Measurements from ENCODE around the gene STEAP3.

Gene STEAP3

DNA sequence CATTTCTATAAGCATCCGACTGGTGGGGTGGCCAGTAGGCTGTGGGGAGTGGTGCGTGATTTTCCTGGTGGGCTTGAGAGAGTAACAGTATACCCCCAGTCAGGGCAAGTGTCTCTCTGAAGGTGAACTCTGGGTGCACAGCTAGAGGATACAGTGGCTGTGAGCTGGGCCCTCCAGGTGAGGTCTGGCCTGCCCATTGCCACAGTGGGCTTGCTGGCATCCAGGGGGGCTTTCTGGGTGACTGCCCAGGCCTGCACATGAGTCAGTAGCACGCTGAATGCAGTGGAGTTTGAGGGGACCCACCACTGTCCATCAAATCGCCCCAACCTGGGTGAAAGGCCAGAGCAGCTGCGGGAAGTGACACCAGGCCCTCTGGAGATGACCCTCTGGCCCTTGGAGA is 4.5 kb downstream of the STEAP3 start:
- H3K4me1 Mint-ChIP-seq (ENCODE audit: low read depth), result no peaks in the 10 kb centered on the region
- no peak overlapping the region for H3K27ac Mint-ChIP-seq
- H3K4me3 Mint-ChIP-seq, result no peak overlapping the region
- no peaks in the 10 kb centered on the region for H3K9me3 Mint-ChIP-seq (ENCODE audit: low read depth)
- H3K27me3 Mint-ChIP-seq, result peaks cover 4% of the 10 kb centered on the region
- no peaks in the 10 kb centered on the region for H3K36me3 Mint-ChIP-seq

DNA sequence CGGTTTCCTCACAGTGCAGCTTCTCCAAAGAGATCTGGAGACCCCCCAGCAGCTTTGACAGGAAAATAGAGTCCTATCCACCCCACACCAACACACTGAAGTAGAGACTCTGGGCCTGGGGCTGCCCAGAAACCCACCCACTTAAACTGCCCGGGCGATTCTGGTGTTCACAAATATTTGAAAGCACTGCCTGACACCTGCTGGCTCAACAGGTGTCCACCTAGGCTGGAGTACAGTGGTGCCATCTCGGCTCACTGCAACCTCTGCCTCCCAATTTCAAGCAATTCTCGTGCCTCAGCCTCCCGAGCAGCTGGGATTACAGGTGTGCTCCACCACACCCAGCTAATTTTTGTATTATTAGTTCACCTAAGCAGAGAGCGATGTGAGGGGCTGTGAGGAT is 5.3 kb downstream of the STEAP3 start:
- no peaks in the 10 kb centered on the region for H3K4me1 Mint-ChIP-seq (ENCODE audit: low read depth)
- H3K27ac Mint-ChIP-seq, result no peak overlapping the region
- peaks cover 4% of the 10 kb centered on the region for H3K27me3 Mint-ChIP-seq
- H3K9me3 Mint-ChIP-seq (ENCODE audit: low read depth), result no peaks in the 10 kb centered on the region
- no peak overlapping the region for H3K4me3 Mint-ChIP-seq
- H3K36me3 Mint-ChIP-seq, result no peaks in the 10 kb centered on the region

DNA sequence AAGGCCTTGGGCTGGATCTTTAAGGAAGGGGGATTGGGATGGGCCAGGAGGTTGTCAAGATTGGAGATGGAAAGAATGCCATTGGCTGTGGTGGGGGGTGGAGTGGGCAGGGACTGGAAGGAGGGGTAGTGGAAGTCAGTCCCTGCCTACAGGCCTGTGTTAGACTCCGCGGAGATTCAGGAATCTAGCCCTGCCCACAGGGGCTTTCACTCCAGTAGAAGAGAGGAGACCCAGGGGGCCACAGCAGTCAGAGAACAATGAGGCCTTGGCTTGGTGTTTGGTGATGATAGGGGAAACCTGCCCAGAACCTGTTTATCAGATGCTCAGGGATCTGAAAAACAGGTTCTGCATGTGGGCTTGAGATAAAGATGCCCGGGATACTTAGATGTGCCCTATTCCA is 6.1 kb downstream of the STEAP3 start:
- Mint-ChIP-seq H3K36me3 (no peaks in the 10 kb centered on the region), H3K4me1 (ENCODE audit: low read depth) (no peaks in the 10 kb centered on the region), H3K27me3 (peaks cover 4% of the 10 kb centered on the region), H3K9me3 (ENCODE audit: low read depth) (no peaks in the 10 kb centered on the region), H3K27ac (no peak overlapping the region), H3K4me3 (no peak overlapping the region)

GRCh38 chr2:119230219-119231185 is 6.9 kb downstream of the STEAP3 start:
- Mint-ChIP-seq H3K4me1 (ENCODE audit: low read depth) (no peaks in the 10 kb centered on the region), H3K27ac (no peak overlapping the region), H3K4me3 (no peak overlapping the region), H3K36me3 (no peaks in the 10 kb centered on the region), H3K27me3 (no peaks in the 10 kb centered on the region), H3K9me3 (ENCODE audit: low read depth) (no peaks in the 10 kb centered on the region)

GRCh38 chr2:119231975-119232665 is 8.5 kb downstream of the STEAP3 start:
- Mint-ChIP-seq H3K27me3 (no peaks in the 10 kb centered on the region), H3K4me1 (ENCODE audit: low read depth) (no peaks in the 10 kb centered on the region), H3K9me3 (ENCODE audit: low read depth) (no peaks in the 10 kb centered on the region), H3K36me3 (no peaks in the 10 kb centered on the region), H3K4me3 (no peak overlapping the region), H3K27ac (no peak overlapping the region)

GRCh38 chr2:119232666-119232993 is 9.0 kb downstream of the STEAP3 start:
- Mint-ChIP-seq H3K27ac (no peak overlapping the region), H3K9me3 (ENCODE audit: low read depth) (no peaks in the 10 kb centered on the region), H3K4me3 (no peak overlapping the region), H3K27me3 (no peaks in the 10 kb centered on the region), H3K4me1 (ENCODE audit: low read depth) (no peaks in the 10 kb centered on the region), H3K36me3 (no peaks in the 10 kb centered on the region)

DNA sequence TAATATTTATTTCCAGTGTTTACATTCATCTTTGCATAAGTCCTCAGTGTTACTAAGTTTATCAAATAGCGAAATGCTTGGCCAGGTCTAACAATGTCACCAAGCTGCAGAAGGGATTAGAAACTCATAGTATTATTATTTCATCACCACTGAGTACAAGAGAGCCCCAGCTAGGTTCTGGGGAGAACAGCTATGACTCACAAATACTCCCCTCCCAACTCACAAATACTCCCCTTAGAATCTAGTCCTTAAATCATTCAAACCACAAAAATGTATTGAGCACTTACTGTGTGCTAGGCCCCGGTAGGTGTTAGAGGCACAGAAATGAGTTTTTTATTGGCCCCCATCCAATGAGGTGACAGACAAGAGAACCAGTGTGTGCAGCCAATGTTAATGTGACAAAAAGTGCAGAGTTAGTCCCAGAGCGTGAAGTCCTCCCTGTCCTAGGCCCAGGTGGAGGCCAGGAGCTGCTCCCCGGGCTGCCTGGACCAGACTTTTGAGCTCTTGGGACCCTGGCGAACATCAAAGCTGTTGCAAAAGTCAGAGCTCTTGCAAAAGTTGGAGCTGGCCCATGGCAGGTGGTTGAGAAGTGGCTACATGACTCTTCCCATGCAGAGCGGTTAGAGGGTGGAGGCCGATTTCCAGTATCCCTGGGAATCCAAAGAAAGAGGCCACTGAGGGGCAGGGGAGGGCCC is 9.8 kb downstream of the STEAP3 start:
- Mint-ChIP-seq H3K4me3 (no peak overlapping the region), H3K9me3 (ENCODE audit: low read depth) (no peaks in the 10 kb centered on the region), H3K4me1 (ENCODE audit: low read depth) (no peaks in the 10 kb centered on the region), H3K27me3 (no peaks in the 10 kb centered on the region), H3K27ac (no peak overlapping the region), H3K36me3 (no peaks in the 10 kb centered on the region)

GRCh38 chr2:119234021-119235019 is 10.7 kb downstream of the STEAP3 start:
- Mint-ChIP-seq H3K4me1 (ENCODE audit: low read depth) (no peaks in the 10 kb centered on the region), H3K36me3 (no peaks in the 10 kb centered on the region), H3K27me3 (no peaks in the 10 kb centered on the region), H3K27ac (no peak overlapping the region), H3K9me3 (ENCODE audit: low read depth) (no peaks in the 10 kb centered on the region), H3K4me3 (no peak overlapping the region)

- Mint-ChIP-seq H3K4me3 (no peak overlapping the region), H3K36me3 (no peaks in the 10 kb centered on the region), H3K27ac (no peak overlapping the region), H3K9me3 (ENCODE audit: low read depth) (no peaks in the 10 kb centered on the region), H3K27me3 (no peaks in the 10 kb centered on the region), H3K4me1 (ENCODE audit: low read depth) (no peaks in the 10 kb centered on the region)
Measured at GRCh38 chr2:119236796-119237195, 13.2 kb downstream of the STEAP3 start.

GRCh38 chr2:119240311-119241204 is 16.9 kb downstream of the STEAP3 start:
- no peaks in the 10 kb centered on the region for H3K27me3 Mint-ChIP-seq
- H3K27ac Mint-ChIP-seq, result no peak overlapping the region
- no peaks in the 10 kb centered on the region for H3K4me1 Mint-ChIP-seq (ENCODE audit: low read depth)
- no peaks in the 10 kb centered on the region for H3K9me3 Mint-ChIP-seq (ENCODE audit: low read depth)
- no peaks in the 10 kb centered on the region for H3K36me3 Mint-ChIP-seq
- H3K4me3 Mint-ChIP-seq, result no peak overlapping the region

DNA sequence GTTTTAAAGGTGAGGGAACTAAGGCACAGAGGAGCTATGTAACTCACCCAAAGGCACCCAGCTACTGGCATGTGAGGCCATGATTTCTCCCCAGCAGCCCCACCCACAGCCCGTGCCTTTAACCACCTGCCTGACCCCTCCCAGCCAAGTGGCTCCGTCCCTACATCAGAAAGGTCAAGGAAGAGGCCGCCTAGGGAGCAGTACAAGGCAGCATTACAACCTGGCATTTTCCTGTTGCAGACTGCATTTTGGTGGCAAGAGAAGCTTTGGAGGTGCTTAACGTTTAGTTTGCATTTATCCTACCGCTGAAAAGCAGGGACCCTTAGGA is 17.5 kb downstream of the STEAP3 start:
- Mint-ChIP-seq H3K9me3 (ENCODE audit: low read depth) (no peaks in the 10 kb centered on the region), H3K27me3 (no peaks in the 10 kb centered on the region), H3K4me1 (ENCODE audit: low read depth) (no peaks in the 10 kb centered on the region), H3K36me3 (no peaks in the 10 kb centered on the region), H3K4me3 (no peak overlapping the region), H3K27ac (no peak overlapping the region)

DNA sequence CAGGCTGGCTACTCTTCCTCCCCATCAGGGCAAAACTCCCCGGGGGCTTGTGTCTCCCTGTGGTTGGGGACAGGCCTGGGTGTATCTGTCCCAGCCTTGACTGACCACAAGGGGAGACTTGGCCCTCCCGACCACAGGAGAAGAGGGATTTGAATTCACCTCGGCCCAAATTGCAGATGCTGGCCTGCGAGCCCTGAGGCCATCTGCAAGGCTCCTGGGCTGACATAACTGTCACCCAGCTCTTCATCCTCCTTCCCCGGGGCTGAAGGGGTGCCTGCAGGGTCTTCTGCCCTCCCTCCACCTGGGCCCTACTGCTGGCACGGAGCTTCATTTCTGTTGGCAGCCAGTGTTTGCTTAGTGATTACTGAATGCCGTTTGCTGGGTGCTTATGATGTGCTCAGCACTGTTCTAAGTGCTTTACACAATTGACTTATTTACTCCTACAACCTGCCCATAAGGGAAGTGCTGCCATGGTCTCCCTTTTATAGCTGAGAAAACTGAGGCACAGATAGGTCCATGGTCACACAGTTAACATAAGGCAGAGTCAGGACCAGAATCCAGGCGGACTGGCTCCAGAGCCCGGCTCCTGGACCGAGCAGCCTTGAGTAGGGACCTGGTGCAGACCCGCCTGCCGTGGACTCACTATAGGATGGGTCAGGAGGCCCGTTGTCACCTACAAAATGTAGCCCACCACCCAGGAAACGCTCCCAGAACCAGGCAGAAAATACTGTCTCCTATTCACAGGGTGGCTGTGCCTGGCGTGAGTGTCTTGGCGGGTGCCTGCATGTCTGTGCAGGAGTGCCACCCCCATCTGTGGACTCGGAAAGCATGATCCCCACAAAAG is 18.9 kb downstream of the STEAP3 start:
- H3K4me3 Mint-ChIP-seq, result no peak overlapping the region
- H3K27ac Mint-ChIP-seq, result no peak overlapping the region
- H3K36me3 Mint-ChIP-seq, result no peaks in the 10 kb centered on the region
- no peaks in the 10 kb centered on the region for H3K9me3 Mint-ChIP-seq (ENCODE audit: low read depth)
- no peaks in the 10 kb centered on the region for H3K4me1 Mint-ChIP-seq (ENCODE audit: low read depth)
- no peaks in the 10 kb centered on the region for H3K27me3 Mint-ChIP-seq

GRCh38 chr2:119243621-119244020 is 20.0 kb downstream of the STEAP3 start:
- no peaks in the 10 kb centered on the region for H3K27me3 Mint-ChIP-seq
- H3K9me3 Mint-ChIP-seq (ENCODE audit: low read depth), result no peaks in the 10 kb centered on the region
- H3K4me1 Mint-ChIP-seq (ENCODE audit: low read depth), result no peaks in the 10 kb centered on the region
- H3K4me3 Mint-ChIP-seq, result no peak overlapping the region
- H3K27ac Mint-ChIP-seq, result no peak overlapping the region
- no peaks in the 10 kb centered on the region for H3K36me3 Mint-ChIP-seq
